ENCODE data around the gene DCAF11.
A peak's percentile ranks its signal among the peaks of the same experiment; 100 is the strongest.

Gene DCAF11

GRCh38 chr14:24139272-24139934 is 24.8 kb downstream of the DCAF11 start:
- DNase-seq (ENCODE audit: low read depth in 2 of 2) = no peak

GRCh38 chr14:24141097-24141880 is 26.7 kb downstream of the DCAF11 start, which contains the start of gene EMC9:
Gene EMC9, minus strand, starts transcription at chr14:24141591. Its CDS starts 287 bp downstream, at chr14:24141304.
- DNase-seq (ENCODE audit: low read depth in 2 of 2) = peak; percentile 99

GRCh38 chr14:24143511-24143910 is 28.9 kb downstream of the DCAF11 start:
- no peak for DNase-seq (ENCODE audit: low read depth in 2 of 2)

GRCh38 chr14:24144451-24144850 is 29.9 kb downstream of the DCAF11 start:
- no peak for DNase-seq (ENCODE audit: low read depth in 2 of 2)

- DNase-seq (ENCODE audit: low read depth in 2 of 2) = no peak
Observed at GRCh38 chr14:24145219-24145618, 30.6 kb downstream of the DCAF11 start.

GRCh38 chr14:24145690-24146452 is 31.3 kb downstream of the DCAF11 start:
- DNase-seq (ENCODE audit: low read depth in 2 of 2) = no peak

GRCh38 chr14:24146453-24146977 is 31.9 kb downstream of the DCAF11 start, which contains the start of gene PSME2:
Gene PSME2, minus strand, starts transcription at chr14:24146610. Its CDS starts 29 bp downstream, at chr14:24146581.
- DNase-seq (ENCODE audit: low read depth in 2 of 2) = peak; percentile 92 to 94

GRCh38 chr14:24146978-24147760 is 32.6 kb downstream of the DCAF11 start, which contains the start of gene RNF31:
Gene RNF31, plus strand, starts transcription at chr14:24147498. Its CDS starts 201 bp downstream, at chr14:24147699.
- DNase-seq (ENCODE audit: low read depth in 2 of 2) = peak; percentile 95

GRCh38 chr14:24147761-24148428 is 33.3 kb downstream of the DCAF11 start:
- DNase-seq (ENCODE audit: low read depth in 2 of 2) = no peak

- DNase-seq (ENCODE audit: low read depth in 2 of 2) = no peak
Observed at GRCh38 chr14:24149302-24149969, 34.9 kb downstream of the DCAF11 start.

GRCh38 chr14:24150061-24150460 is 35.5 kb downstream of the DCAF11 start:
- DNase-seq (ENCODE audit: low read depth in 2 of 2) = no peak

GRCh38 chr14:24150567-24150966 is 36.0 kb downstream of the DCAF11 start:
- no peak for DNase-seq (ENCODE audit: low read depth in 2 of 2)

GRCh38 chr14:24150993-24151392 is 36.4 kb downstream of the DCAF11 start:
- DNase-seq (ENCODE audit: low read depth in 2 of 2) = no peak

GRCh38 chr14:24151404-24152080 is 37.0 kb downstream of the DCAF11 start:
- DNase-seq (ENCODE audit: low read depth in 2 of 2) = no peak

- no peak for DNase-seq (ENCODE audit: low read depth in 2 of 2)
Observed at GRCh38 chr14:24155100-24155499, 40.5 kb downstream of the DCAF11 start.

- no peak for DNase-seq (ENCODE audit: low read depth in 2 of 2)
Observed at GRCh38 chr14:24156840-24157239, 42.3 kb downstream of the DCAF11 start.

- DNase-seq (ENCODE audit: low read depth in 2 of 2) = no peak
Observed at GRCh38 chr14:24157331-24157730, 42.8 kb downstream of the DCAF11 start.

- no peak for DNase-seq (ENCODE audit: low read depth in 2 of 2)
Observed at GRCh38 chr14:24159777-24160498, 45.4 kb downstream of the DCAF11 start.

GRCh38 chr14:24160499-24160849 is 45.9 kb downstream of the DCAF11 start:
- DNase-seq (ENCODE audit: low read depth in 2 of 2) = no peak

All from fibroblast of skin of left quadriceps (primary cell).